Lung (tissue), 12 donors: Measurements from ENCODE around the gene PTPRE. TPM values are rescaled to one million over a fixed set of nuclear protein-coding genes. Genes with fewer than 3 reads are reported as not detected.

Source experiments
- ATAC-seq: fragments of 200-7000 bp; cut with Tn5 transposase; one replicate; pipeline ENCODE4 v1.9.1; 2020; ENCODE audit warnings: moderate number of reproducible peaks; ENCODE audit not compliant: insufficient read depth, low FRiP score
- DNase-seq, 3 donors: peaks; one replicate each; pipeline ENCODE4 v3.0.0-alpha.2; 2013 to 2017
- H3K27ac ChIP-seq, 2 donors: one replicate each; pipeline ENCODE4 v1.5.1; 2013; ENCODE audit warnings: mild to moderate bottlenecking in 2 of 2, moderate library complexity in 2 of 2, control low read depth in 1 of 2, inconsistent platforms in 1 of 2, low read depth in 1 of 2, low read length in 1 of 2
- H3K27me3 ChIP-seq, 3 donors: one replicate each; pipeline ENCODE4 v1.5.1; 2013; ENCODE audit warnings: low read length in 2 of 3; ENCODE audit not compliant: control insufficient read depth in 3 of 3, insufficient read depth in 3 of 3
- H3K36me3 ChIP-seq, 4 donors: one replicate each; pipeline ENCODE4 v1.5.1; 2013; ENCODE audit warnings: low read length in 4 of 4, mild to moderate bottlenecking in 1 of 4, moderate library complexity in 1 of 4; ENCODE audit not compliant: control insufficient read depth in 4 of 4, insufficient read depth in 4 of 4
- H3K4me1 ChIP-seq, 5 donors: one replicate each; pipeline ENCODE4 v1.5.1; 2013; ENCODE audit warnings: low read length in 5 of 5, mild to moderate bottlenecking in 2 of 5, moderate library complexity in 1 of 5; ENCODE audit not compliant: control insufficient read depth in 5 of 5, insufficient read depth in 5 of 5
- H3K4me3 ChIP-seq: one replicate; pipeline ENCODE4 v1.5.1; 2013; ENCODE audit warnings: mild to moderate bottlenecking, control low read depth, moderate library complexity
- H3K9ac ChIP-seq, 2 donors: one replicate each; pipeline ENCODE4 v1.5.1; 2013; ENCODE audit warnings: low read length in 2 of 2, control low read depth in 1 of 2; ENCODE audit not compliant: insufficient read depth in 1 of 2
- H3K9me3 ChIP-seq, 4 donors: one replicate each; pipeline ENCODE4 v1.5.1; 2013; ENCODE audit warnings: low read length in 3 of 4, mild to moderate bottlenecking in 1 of 4, moderate library complexity in 1 of 4; ENCODE audit not compliant: control insufficient read depth in 4 of 4, insufficient read depth in 3 of 4
- CTCF ChIP-seq: IDR thresholded peaks from 2 replicates; pipeline ENCODE4 v1.5.1; 2012; ENCODE audit warnings: mild to moderate bottlenecking; ENCODE audit errors: control extremely low read depth, extremely low read depth
- WGBS, 2 donors: extraction: QIAGEN DNeasy Blood & Tissue Kit; methylation state at CpG; one replicate each; pipeline ENCODE4 v1.1.7; 2013; 5-methylcytosine and 5-hydroxymethylcytosine counted together
- polyA plus RNA-seq, 2 donors: library from polyadenylated mRNA; stranded (reverse); fragments of 200-250 nt; gene quantifications; one replicate each; pipeline ENCODE4 v1.2.1, GENCODE V29; 2013
- total RNA-seq, 2 donors: library from RNA; depleted of rRNA in 1 of 2; stranded (reverse); fragments of >200 nt in 1 of 2; gene quantifications; one replicate each; pipeline ENCODE4 v1.2.1, GENCODE V29; 2014 to 2021
- donor health status: control.
- donor health status: control.
- donor health status: Bipolar disorder and iron deficiency.
- donor health status: healthy.
- donor health status: DM: yes; HTN: yes; CAD: no.

Gene PTPRE
- total and polyA plus RNA-seq, 4 donors = 15.5 to 68.7 (median 36.5) TPM

- H3K4me1 ChIP-seq = peaks cover 0 to 14% (median 0%) of the 10 kb centered on the region in 5 donors
- H3K36me3 ChIP-seq = no peaks in the 10 kb centered on the region
- H3K27me3 ChIP-seq = peaks cover 0 to 4% (median 0%) of the 10 kb centered on the region in 3 donors
- no peak overlapping the region for H3K4me3 ChIP-seq
- WGBS, 2 donors = 95 to 96% methylated on average over 4 of the region's 4 CpGs
- no peak for ATAC-seq
- no peak overlapping the region for H3K27ac ChIP-seq
- no peaks in the 10 kb centered on the region for H3K9me3 ChIP-seq
- TF ChIP-seq CTCF = no peak
- H3K9ac ChIP-seq = no peak overlapping the region
- peak in 1 of 3 donors; percentile 6 for DNase-seq
Measured at GRCh38 chr10:128013626-128014025, 106.7 kb downstream of the PTPRE start.

GRCh38 chr10:128014236-128014635, 107.3 kb downstream of the PTPRE start:
- ATAC-seq = no peak
- Histone ChIP-seq H3K27me3 (peaks cover 0 to 4% (median 0%) of the 10 kb centered on the region in 3 donors), H3K36me3 (no peaks in the 10 kb centered on the region), H3K4me3 (no peak overlapping the region), H3K4me1 (peaks cover 0 to 11% (median 0%) of the 10 kb centered on the region in 5 donors), H3K9me3 (no peaks in the 10 kb centered on the region), H3K27ac (no peak overlapping the region), H3K9ac (no peak overlapping the region)
- WGBS, 2 donors = 87 to 89% methylated on average over 7 of the region's 7 CpGs
- DNase-seq = no peak
- TF ChIP-seq CTCF = no peak

- Histone ChIP-seq H3K9me3 (no peaks in the 10 kb centered on the region), H3K4me1 (peaks cover 0 to 2% (median 0%) of the 10 kb centered on the region in 5 donors), H3K27me3 (peaks cover 0 to 6% (median 0%) of the 10 kb centered on the region in 3 donors), H3K4me3 (no peak overlapping the region), H3K36me3 (peaks cover 0 to 3% (median 0%) of the 10 kb centered on the region in 4 donors), H3K9ac (no peak overlapping the region), H3K27ac (no peak overlapping the region)
- TF ChIP-seq CTCF = no peak
- WGBS, 2 donors = 90 to 94% methylated on average over 12 of the region's 12 CpGs
- ATAC-seq (no peak), DNase-seq (no peak)
Measured at GRCh38 chr10:128016423-128017060, 109.6 kb downstream of the PTPRE start.
